NCI-H82 (cell line): ENCODE results near the gene RMND1.
A peak's percentile ranks its signal among the peaks of the same experiment; 100 is the strongest.

ENCODE experiments used
- DNase-seq: peaks from one replicate; lab custom pipeline; 2025; lab: John Stamatoyannopoulos, UW

Gene RMND1, protein sequence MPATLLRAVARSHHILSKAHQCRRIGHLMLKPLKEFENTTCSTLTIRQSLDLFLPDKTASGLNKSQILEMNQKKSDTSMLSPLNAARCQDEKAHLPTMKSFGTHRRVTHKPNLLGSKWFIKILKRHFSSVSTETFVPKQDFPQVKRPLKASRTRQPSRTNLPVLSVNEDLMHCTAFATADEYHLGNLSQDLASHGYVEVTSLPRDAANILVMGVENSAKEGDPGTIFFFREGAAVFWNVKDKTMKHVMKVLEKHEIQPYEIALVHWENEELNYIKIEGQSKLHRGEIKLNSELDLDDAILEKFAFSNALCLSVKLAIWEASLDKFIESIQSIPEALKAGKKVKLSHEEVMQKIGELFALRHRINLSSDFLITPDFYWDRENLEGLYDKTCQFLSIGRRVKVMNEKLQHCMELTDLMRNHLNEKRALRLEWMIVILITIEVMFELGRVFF

DNA sequence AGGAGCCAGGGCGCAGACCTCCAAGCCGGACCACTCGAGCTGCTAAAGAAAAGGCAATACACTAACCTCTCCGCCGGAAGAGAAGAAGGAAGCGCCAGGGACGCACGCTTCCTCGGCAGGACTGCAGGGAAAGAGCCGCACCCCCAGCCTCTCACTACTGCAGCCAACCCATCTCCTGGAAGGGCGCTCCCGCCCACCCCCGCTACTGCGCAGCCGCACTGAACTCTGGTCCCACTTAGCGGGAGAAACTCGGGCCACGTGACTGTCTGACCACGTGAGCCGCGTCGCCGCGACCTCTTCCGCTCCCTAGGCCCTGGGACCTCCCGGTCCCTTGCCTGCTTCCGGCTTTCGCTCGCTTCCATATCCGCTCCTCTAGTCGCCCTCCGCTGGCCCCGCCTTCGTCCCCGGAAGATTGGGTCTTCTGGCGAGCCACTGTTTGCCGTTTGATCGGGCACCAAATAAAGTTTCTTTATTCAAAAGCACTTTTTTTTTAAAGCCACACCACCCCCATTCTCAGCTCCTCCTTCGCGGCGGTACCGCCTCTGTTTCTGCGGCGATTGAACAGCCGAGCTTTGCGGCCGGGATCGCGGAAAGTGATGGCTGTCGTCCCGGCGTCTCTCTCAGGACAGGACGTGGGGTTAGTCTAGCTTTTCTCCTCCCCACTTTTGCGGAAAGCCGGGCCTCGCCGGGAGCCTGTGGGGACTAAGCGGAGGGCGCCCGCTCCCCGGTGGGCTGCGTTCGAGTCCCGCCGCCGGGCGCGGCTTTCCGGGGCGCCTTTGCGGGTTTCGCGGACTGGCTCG lies at the start of gene RMND1:
TSS of gene RMND1 (minus strand) at position 177 of the 800 bp plus-strand sequence. CDS start 6,315 bp downstream, outside the sequence.
- DNase-seq: peak; percentile 100

DNA sequence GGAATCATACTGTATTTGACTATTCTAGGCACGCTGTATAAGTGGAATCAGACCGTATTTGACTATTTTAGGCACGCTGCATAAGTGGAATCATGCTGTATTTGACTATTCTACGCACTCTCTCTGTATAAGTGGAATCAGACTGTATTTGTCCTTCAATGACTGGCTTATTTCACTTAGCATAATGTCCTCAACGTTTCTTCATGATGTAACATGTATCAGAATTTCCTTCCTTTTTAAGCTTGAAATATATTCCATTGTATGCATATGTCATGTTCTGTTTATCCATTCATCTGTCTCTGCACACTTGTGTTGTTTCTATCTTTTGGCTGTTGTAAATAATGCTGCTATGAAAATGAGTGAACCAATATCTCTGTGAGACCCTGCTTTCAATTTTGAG lies 47.6 kb upstream of the RMND1 start:
- no peak for DNase-seq

DNA sequence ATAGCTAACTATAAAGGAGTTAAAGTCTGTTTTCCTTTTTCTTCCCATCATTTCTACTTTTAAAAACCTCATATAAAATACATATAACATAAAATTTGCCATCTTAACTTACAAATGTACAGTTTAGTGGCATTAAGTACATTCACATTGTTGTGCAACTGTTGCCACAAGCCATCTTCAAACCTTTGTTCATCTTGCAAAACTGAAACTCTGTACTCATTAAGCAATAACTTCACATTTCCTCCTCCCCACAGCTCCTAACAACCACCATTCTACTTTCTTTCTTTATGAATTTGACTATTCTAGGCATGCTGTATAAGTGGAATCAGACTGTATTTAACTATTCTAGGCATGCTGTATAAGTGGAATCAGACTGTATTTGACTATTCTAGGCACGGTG lies 46.4 kb upstream of the RMND1 start:
- no peak for DNase-seq

DNA sequence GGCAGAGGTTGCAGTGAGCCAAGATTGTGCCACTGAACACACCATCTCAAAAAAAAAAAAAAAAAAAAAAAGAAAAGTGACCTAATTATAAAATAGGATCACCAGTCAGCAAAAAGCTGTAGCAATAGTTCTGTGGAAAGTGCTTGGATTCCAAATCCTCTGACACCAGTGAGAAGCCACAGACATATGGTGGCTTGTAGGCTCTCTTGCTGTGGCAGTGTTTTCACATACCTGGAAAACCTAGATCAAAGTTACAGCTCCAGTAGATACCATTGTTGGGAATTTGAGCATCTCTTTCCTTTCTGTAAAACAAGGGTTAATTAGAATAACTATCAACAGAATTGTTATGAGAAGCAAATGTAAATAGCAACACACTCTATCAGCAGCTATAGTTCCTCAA lies 46.0 kb upstream of the RMND1 start:
- DNase-seq: no peak

DNA sequence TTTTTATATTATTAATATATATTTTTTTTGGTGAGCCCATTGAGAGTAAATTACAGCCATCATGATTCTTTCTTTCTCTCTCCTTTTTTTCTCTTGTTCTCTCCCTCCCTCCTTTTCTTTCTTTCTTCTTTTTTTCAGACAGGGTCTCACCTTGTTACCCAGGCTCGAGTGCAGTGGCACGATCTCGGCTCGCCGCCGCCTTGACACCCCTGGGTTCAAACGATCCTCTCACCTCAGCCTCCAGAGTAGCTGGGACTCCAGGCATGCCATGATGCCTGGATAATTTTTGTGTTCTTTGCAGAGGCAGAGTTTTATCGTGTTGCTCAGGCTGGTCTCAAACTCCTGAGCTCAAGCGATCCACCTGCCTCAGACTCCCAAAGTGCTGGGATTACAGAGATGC lies 43.5 kb upstream of the RMND1 start:
- no peak for DNase-seq

DNA sequence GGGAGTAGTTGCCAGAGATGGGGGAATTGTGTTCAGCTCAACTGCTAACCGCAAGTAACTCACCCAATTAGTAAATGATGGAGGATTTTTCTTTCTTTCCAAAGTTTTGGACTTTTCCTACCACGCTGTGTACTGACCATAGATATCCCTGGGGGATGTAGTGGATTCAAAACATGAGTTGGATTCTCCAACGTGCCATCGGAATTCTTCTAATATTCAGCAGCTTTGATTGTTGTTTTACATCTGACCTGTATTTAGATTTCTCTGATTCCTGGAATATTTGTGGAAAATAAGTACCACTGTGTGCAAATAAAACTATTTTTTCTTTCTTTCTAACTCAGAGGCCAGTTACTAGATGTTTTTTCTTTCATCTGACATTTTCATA lies 43.0 kb upstream of the RMND1 start:
- DNase-seq: no peak

DNA sequence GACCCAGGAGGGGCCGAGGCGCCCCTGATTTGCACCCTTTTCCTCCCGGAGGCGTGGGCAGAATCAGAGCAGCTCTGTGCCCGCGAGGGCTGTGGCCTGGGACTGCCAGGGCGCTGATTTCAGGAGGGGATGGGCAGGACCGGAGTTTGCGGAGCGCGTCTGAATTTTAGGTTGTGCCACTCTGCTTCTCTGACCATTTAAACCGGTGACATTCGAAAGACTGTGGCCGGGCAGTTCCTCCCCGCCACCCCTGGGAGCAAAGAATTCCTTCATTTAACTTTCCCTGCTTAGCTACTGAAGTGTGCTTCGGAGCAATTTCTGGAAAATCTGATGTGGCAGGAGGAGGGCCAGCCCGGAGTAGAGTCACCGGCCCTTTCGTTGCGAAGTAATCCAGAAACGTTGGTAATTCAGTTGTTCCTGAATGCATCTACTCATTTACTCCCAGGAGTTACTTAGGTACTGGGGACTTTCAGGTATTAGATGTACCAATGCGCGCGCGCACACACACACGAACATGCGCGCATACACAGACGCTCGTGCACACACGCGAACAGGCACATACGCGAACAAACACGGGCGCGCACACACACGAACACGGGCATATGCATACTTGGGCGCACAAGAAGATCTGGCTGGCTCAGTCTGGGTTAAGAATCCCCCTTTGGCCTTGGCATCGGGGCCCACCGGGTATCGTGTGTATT lies 42.5 kb upstream of the RMND1 start:
- DNase-seq: peak; percentile 50

DNA sequence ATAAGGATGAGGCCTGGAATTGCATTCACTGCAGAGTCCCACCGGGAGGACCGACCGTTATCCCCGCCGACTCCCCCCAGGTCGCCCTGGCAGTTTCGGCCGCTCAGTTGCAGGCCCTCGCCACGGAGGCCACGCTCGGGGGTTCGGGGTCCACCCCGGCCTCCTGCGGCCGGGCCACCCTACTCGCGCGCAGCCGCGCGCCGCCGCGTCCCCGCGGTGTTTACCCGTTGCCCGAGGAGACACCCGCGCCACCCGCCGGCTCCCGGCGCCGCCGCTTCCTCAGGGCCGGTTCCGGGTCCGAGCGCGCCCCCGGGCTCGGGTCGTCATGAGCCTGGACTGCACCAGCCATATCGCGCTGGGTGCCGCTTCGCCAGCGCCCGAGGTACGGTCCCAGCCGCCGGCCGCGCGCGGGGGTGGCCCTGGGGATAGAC lies 41.9 kb upstream of the RMND1 start, which contains the start of gene CCDC170:
TSS of gene CCDC170 (plus strand) at position 214 of the 431 bp plus-strand sequence. CDS start at position 326, 112 bp downstream.
- peak; percentile 50 for DNase-seq

DNA sequence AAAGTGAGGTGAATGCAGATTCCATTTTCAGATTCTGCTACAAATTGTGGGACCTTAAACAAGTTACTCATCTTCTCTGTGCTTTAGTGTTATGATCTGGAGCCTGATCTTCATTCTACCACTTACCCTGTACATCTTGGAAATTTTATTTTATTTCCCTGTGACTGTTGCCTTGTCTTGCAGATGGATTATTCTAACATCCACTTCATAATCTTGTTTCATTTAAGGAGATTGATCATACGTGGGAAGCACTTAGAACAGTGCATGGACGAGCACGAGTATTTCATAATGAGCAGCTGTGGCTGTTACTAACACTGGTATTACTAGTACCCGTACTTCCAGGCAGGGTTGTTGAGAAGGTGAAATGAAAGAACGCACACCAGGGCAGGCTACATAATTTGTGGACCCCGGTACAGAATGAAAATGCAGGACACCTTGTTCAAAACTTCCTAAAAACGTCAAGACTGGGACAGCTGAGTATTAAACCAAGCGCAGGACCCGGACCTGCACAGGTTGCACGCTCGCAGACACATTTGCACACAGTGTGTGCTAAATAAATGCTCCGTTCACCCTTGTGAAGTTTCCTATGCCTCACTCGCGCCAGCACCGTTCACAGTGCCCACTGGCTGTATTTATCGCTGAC lies 41.4 kb upstream of the RMND1 start:
- DNase-seq: peak; percentile 62

DNA sequence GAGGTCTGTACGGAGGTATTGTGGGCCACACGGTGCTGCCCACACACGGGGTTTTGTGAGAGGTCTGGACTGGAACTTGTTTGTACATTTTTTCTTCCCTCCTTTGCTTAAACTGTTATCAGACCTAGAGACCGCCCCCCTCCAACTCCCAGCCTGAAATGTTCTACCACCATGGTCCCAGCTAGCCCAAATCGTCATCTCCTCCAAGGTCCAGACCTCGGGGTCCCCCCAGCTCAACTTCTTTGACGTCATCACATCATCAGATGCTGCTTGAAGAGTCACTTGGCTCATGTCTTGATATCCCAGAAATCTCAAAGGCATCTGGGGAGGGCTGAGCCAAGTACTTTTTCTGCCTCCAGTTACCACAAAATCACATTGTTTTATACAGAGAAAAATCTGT lies 39.1 kb upstream of the RMND1 start:
- DNase-seq: no peak

DNA sequence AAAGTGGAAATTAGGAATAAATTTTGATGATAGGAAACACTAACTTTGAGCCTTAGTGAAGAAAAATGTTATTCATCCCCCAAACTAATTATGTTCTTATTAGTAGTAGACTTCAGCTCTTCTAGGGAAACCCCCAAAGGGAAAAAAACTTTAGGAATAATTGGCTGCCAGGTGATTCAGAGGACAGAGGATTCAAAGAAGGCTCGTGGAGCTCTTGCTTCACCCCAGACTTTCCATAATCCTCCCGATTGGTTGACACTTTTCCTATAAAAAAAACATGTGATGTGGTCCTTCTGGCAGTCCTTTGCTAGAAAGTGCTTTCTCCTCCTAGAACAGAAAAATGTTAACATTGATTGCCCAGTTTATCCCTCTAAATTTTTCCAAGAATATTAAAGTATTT lies 36.3 kb upstream of the RMND1 start:
- no peak for DNase-seq

DNA sequence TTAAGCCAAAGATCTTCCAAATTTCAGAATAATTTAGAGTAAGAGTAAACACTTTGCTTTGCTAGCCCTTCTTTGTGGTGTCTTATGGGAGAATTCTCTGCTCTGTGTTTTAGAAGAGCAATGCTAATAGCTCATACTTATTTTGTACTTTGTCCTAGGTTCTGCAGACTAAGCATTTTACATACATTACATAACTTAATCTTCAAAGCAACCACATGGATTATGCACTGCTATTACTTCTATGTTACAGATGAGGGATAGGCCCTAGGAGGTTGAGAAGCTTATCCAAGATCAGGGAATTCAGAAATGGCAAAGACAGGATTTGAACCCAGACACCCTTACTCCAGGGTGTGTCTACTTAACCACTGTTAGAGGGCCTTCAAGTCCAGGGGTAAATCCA lies 32.1 kb upstream of the RMND1 start:
- DNase-seq: no peak

DNA sequence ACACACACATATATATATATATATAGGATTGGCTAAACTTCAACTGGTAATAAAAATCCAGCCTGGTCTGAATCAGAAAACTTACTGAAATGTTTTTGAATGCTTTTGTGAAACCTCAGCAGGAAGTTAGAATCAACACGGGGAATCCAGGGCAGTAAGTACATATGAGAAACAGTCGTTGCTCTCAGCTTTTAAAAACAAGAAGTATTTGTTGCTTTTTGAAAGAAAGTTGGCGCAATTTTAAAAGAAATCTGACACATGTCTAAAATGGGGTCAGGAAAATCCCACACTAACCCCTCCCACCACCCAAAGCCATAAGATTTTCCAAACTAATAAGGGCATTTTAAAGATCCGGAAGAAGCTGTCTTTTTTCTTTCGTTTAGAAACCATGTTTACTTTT lies 30.4 kb upstream of the RMND1 start:
- DNase-seq: no peak

DNA sequence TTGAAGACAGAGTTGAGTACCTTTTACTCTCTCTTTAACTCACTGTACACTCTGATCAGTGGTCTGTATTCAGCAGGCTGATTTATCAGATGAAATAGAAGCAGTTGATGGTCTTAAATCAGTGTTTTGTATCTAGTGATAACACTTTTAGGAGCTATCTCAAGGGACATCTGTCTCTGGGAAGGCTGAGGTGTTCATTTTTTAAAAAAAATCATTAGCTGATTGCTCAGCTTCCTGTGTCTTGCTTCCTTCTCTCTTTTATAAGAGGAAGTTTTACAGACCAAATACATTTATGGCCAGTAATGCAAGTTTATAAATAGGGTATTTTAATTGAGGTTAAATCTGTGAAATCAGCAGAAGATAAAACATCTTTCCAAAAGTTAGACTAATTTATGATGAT lies 29.9 kb upstream of the RMND1 start:
- DNase-seq: no peak

DNA sequence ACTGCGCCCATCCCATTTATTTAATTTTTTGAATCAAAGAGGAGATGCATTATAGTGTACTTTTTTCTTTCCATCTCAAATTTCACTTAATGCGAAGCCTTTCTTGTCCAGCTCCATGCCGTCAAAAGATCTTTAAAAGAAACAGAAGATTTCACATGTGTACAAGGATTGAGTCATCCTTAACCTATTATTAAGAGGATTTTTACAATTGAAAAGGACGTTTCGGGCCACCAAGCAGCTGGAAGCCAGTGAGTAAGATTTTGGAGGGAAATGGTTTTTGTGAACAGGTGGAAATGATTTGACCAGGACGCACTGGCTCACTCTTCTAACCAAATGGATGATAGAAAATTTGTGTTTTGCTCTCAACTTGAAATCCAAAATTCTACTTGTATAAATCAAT lies 26.7 kb upstream of the RMND1 start:
- DNase-seq: no peak

DNA sequence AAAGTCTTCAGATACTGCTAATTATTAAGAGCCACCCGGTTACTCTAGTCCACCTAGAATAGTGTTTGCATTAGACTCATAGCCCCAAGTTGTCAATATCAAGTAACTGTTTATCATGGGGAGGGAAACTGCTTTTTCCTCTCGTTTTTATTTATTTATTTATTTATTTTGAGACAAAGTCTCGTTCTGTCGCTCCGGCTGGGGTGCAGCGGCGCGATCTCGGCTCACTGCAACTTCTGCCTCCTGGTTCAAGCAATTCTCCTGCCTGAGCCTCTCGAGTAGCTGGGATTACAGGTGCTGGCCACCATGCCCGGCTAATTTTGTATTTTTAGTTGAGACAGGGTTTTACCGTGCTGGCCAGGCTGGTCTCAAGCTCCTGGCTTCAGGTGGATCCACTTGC lies 25.8 kb upstream of the RMND1 start:
- DNase-seq: no peak

DNA sequence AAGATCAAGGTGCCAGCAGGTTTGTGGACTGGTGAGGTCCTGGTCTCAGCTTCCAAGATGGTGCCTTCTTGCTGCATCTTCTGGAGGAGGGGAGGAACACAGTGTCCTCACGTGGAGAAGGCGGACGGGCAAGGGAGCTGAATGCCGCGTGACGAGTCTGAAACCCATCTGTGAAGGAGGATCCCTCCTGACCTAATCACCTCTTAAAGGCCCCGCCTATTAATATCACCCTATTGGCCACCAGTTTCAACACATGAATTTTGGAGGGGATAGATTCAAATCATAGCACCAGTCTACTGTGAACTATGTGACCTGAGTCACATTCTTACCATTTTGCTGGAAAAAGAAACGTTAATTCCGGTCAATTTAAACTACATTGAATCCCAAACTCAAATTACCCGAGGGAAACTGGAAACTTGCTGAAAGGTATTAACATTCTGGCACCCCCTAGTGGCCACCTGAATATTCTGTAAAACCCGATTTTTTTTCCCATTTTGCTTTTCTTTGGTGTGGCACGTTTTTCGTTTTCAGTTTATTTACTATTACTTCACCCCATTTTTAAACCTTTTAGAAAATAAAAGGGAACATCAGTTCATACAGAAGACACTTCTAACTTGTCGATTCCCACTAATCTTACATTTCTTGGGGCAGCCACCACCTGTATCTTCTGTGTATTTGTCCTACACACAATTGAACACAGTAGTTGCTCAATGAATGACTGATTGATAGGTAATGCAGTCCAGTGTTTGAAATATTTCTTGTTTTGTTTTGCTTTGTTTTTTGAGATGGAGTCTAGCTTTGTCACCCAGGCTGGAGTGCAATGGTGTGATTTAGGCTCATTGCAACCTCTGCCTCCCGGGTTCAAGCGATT lies 24.0 kb upstream of the RMND1 start:
- peak; percentile 85 for DNase-seq

DNA sequence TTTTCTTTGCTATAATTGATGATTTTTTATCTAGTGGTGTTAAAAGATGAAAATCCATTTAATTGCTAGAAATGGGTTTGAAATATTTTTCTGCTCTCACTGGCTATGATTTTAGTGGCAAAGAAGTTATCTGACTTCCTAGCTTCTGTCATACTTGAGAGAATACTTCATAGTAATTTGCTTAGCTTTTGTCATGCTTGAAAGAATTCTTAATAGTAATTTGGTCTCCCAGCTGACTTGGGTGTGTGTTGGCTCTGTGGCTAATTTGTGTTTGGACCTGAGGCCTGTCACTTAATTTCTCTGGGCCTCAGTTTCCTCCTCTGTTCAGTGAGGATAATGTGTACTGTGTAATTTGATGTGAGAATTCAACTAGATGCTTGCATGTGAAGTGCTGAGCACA lies 12.8 kb upstream of the RMND1 start:
- DNase-seq: no peak

DNA sequence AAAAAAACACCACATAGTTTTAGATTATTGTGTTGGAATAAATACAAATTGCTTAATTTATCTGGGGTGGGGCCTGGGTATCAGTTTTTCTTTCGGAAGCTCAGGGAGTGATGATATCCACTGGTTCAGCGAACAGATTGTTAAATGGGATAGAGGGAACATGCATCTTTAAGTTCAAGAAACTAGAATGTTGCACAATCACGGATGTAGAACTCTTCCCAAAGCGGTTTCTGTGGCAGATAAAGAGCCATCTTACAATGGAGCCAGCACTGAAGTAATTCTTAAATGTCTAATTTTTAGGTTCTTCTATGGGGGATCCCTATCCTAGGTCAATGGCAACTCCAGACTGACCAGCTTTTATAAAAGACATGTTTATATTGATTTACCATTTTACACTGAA lies 9.7 kb upstream of the RMND1 start:
- DNase-seq: no peak

DNA sequence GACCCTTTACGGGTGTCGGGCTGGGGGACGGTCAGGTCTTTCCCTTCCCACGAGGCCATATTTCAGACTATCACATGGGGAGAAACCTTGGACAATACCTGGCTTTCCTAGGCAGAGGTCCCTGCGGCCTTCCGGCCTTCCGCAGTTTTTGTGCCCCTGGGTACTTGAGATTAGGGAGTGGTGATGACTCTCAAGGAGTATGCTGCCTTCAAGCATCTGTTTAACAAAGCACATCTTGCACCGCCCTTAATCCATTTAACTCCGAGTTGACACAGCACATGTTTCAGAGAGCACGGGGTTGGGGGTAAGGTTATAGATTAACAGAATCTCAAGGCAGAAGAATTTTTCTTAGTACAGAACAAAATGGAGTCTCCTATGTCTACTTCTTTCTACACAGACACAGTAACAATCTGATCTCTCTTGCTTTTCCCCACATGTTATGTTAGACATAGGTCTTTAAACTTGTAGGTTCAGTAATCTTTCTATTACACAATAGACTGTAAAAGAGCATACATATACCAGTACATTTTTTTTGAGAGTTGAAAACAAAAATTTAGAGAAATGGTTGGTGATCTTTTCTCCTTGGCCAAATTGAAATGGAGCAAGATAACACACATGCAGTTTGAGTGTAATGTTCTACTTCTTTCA lies 3.9 kb upstream of the RMND1 start:
- peak; percentile 78 for DNase-seq
